Middle frontal gyrus (tissue), 1 donor: ENCODE data around the gene CSF3R.
A peak's percentile ranks its signal among the peaks of the same experiment; 100 is the strongest.
"Not testable (repeated sequence)": the region's sequence is repeated elsewhere in the genome, so short reads cannot be mapped to it uniquely, and the experiment has no call there.

Experiments
- DNase-seq: peaks from one replicate; pipeline ENCODE4 v3.0.0-alpha.2; 2015; ENCODE audit warnings: low spot score; ENCODE audit errors: extremely low spot score

The CSF3R gene

GRCh38 chr1:36484099-36484498, 1.4 kb upstream of the CSF3R start:
- no peak for DNase-seq

GRCh38 chr1:36481771-36482723, 666 bp downstream of the CSF3R start:
- no peak for DNase-seq

- no peak for DNase-seq
Observed at GRCh38 chr1:36481091-36481490, 1.6 kb downstream of the CSF3R start.

- no peak for DNase-seq
Observed at GRCh38 chr1:36480161-36480560, 2.6 kb downstream of the CSF3R start.

GRCh38 chr1:36479505-36480051, 3.1 kb downstream of the CSF3R start:
- DNase-seq, result no peak

GRCh38 chr1:36477615-36478014, 5.1 kb downstream of the CSF3R start:
- not testable (repeated sequence) for DNase-seq

- DNase-seq, result no peak
Observed at GRCh38 chr1:36476945-36477344, 5.8 kb downstream of the CSF3R start.

- no peak for DNase-seq
Observed at GRCh38 chr1:36475910-36476604, 6.7 kb downstream of the CSF3R start.

- no peak for DNase-seq
Observed at GRCh38 chr1:36475341-36475740, 7.4 kb downstream of the CSF3R start.

- DNase-seq, result no peak
Observed at GRCh38 chr1:36472656-36473055, 10.1 kb downstream of the CSF3R start.

GRCh38 chr1:36471830-36472641, 10.7 kb downstream of the CSF3R start:
- DNase-seq, result no peak

- no peak for DNase-seq
Observed at GRCh38 chr1:36469163-36469562, 13.6 kb downstream of the CSF3R start.

- DNase-seq, result no peak
Observed at GRCh38 chr1:36467700-36468455, 14.8 kb downstream of the CSF3R start.

- DNase-seq, result no peak
Observed at GRCh38 chr1:36467027-36467410, 15.7 kb downstream of the CSF3R start.

- no peak for DNase-seq
Observed at GRCh38 chr1:36466370-36467026, 16.2 kb downstream of the CSF3R start.

- no peak for DNase-seq
Observed at GRCh38 chr1:36465731-36466369, 16.9 kb downstream of the CSF3R start.

- no peak for DNase-seq
Observed at GRCh38 chr1:36464605-36465393, 17.9 kb downstream of the CSF3R start.

- DNase-seq, result peak; percentile 96
Observed at GRCh38 chr1:36463803-36464604, 18.7 kb downstream of the CSF3R start, which contains the start of gene MRPS15. Gene MRPS15 (minus strand): TSS chr1:36464384. CDS start chr1:36464275, 109 bp downstream.
